K562 (cell line): ENCODE results near the gene CCR2. TPM values are rescaled to one million over a fixed set of nuclear protein-coding genes. Genes with fewer than 3 reads are reported as not detected.
A peak's percentile ranks its signal among the peaks of the same experiment; 100 is the strongest.

Source experiments
- ATAC-seq: fragments of 200-7000 bp; cut with Tn5 transposase; 3 replicates; pipeline ENCODE4 v1.9.1; 2020; ENCODE audit warnings: moderate library complexity
- BruUV-seq: library from RNA; stranded (reverse); fragments of 400-500 nt; replicated peaks from 2 replicates; lab custom pipeline; 2021; lab: Mats Ljungman, UMichigan
- CTCF ChIA-PET: fragments of 300-600 bp; formaldehyde crosslinking; extraction: SDS; loops from one replicate; lab custom pipeline; 2021; ENCODE audit warnings: low intra/inter-chr PET ratio; lab: Yijun Ruan, JAX
- POLR2A ChIA-PET: fragments of 300-600, 350-650 bp; sonication (Branson Sonifier 250); formaldehyde crosslinking; extraction: SDS; loops from one replicate; lab custom pipeline; 2021; ENCODE audit warnings: antibody characterized with exemption, inconsistent platforms; lab: Yijun Ruan, JAX
- DNase-seq, 4 experiments: peaks; one replicate each; pipeline versions ENCODE4 v3.0.0 to v3.0.0-alpha.2; 2011 to 2018; ENCODE audit warnings: low spot score in 3 of 4, mixed read lengths in 3 of 4; ENCODE audit errors: extremely low read depth in 1 of 4
- FAIRE-seq: peaks from 2 replicates; lab custom pipeline; 2011; peaks lifted over from hg19 to GRCh38; lab: Jason Lieb, UNC
- H2AFZ ChIP-seq: 2 replicates; pipeline ENCODE4 v1.6.0; 2011; ENCODE audit warnings: low read depth, low read length, control low read depth, inconsistent platforms
- H3K27ac ChIP-seq: fragments of 200-600 bp; 3 replicates; pipeline ENCODE4 v1.8.0; 2011; ENCODE audit warnings: low read depth, mild to moderate bottlenecking, control low read depth, inconsistent platforms, low read length, moderate library complexity, mixed read lengths; ENCODE audit errors: extremely low read depth
- H3K27me3 ChIP-seq, 2 experiments: fragments of 300-600 bp in 1 of 2; 2 replicates in 1 of 2; 3 replicates in 1 of 2; pipeline versions ENCODE4 v1.6.0 to v1.8.0; 2011; ENCODE audit warnings: inconsistent platforms in 2 of 2, low read length in 2 of 2, mild to moderate bottlenecking in 1 of 2, mixed read lengths in 1 of 2, moderate library complexity in 1 of 2; ENCODE audit not compliant: control insufficient read depth in 2 of 2, insufficient read depth in 2 of 2
- H3K36me3 ChIP-seq: fragments of 300-600 bp; 3 replicates; pipeline ENCODE4 v1.8.0; 2011; ENCODE audit warnings: mild to moderate bottlenecking, low read length, inconsistent platforms; ENCODE audit not compliant: control insufficient read depth, insufficient read depth
- H3K4me1 ChIP-seq, 2 experiments: fragments of 200-600 bp in 1 of 2; replicated peaks in 1 of 2; 2 replicates in 1 of 2; 3 replicates in 1 of 2; pipeline versions ENCODE4 v1.5.1 to v1.8.0; 2011; ENCODE audit warnings: inconsistent platforms in 2 of 2, low read length in 2 of 2, mild to moderate bottlenecking in 1 of 2, mixed read lengths in 1 of 2, moderate library complexity in 1 of 2; ENCODE audit not compliant: control insufficient read depth in 2 of 2, insufficient read depth in 2 of 2
- H3K4me2 ChIP-seq: 2 replicates; pipeline ENCODE4 v1.6.1; 2011; ENCODE audit warnings: low read length, control low read depth, inconsistent platforms, mixed read lengths; ENCODE audit not compliant: insufficient read depth
- H3K4me3 ChIP-seq: fragments of 200-600 bp; sonication (generic), shearing (Covaris generic); 2 replicates; pipeline ENCODE4 v1.5.1; 2016; ENCODE audit warnings: control low read depth, inconsistent platforms
- H3K79me2 ChIP-seq: fragments of 200-600 bp; 3 replicates; pipeline ENCODE4 v1.8.0; 2011; ENCODE audit warnings: low read length, inconsistent platforms; ENCODE audit not compliant: control insufficient read depth, insufficient read depth
- H3K9ac ChIP-seq, 2 experiments: 2 replicates each; pipeline versions ENCODE4 v1.6.0 to v1.6.1; 2011; ENCODE audit warnings: low read depth in 2 of 2, low read length in 2 of 2, control low read depth in 1 of 2, inconsistent platforms in 1 of 2, mild to moderate bottlenecking in 1 of 2, mixed read lengths in 1 of 2; ENCODE audit not compliant: insufficient read depth in 1 of 2
- H3K9me1 ChIP-seq: one replicate; pipeline ENCODE4 v1.6.0; 2011; ENCODE audit warnings: inconsistent platforms, mild to moderate bottlenecking, low read length, moderate library complexity; ENCODE audit not compliant: control insufficient read depth, insufficient read depth
- H3K9me3 ChIP-seq: replicated peaks from 2 replicates; pipeline ENCODE4 v1.5.1; 2011; ENCODE audit warnings: low read depth, low read length, inconsistent platforms; ENCODE audit not compliant: control insufficient read depth, insufficient read depth
- H4K20me1 ChIP-seq: replicated peaks from 2 replicates; pipeline ENCODE4 v1.6.1; 2011; ENCODE audit warnings: low read length, inconsistent platforms, mixed read lengths; ENCODE audit not compliant: control insufficient read depth, insufficient read depth
- ADNP ChIP-seq: fragments of 200-800 bp; sonication (Bioruptor generic); IDR thresholded peaks from 2 replicates; pipeline ENCODE4 v1.6.1; 2016; ENCODE audit warnings: missing genetic modification characterization, missing compliant biosample characterization
- BCOR ChIP-seq: fragments of 450-650 bp; IDR thresholded peaks from 2 replicates; pipeline ENCODE4 v1.6.1; 2016
- CREM ChIP-seq: IDR thresholded peaks from 2 replicates; pipeline ENCODE4 v1.6.1; 2014; ENCODE audit warnings: antibody characterized with exemption, low read depth
- GABPA ChIP-seq: fragments of 200-800 bp; sonication (Bioruptor generic); conservative IDR thresholded peaks from 2 replicates; pipeline ENCODE4 v1.6.1; 2016; ENCODE audit warnings: low read depth, missing genetic modification characterization, missing compliant biosample characterization
- KDM1A ChIP-seq, 2 experiments: fragments of 450-650 bp; IDR thresholded peaks; 2 replicates each; pipeline ENCODE4 v1.6.1; 2016; ENCODE audit warnings: mild to moderate bottlenecking in 2 of 2
- RBM25 ChIP-seq: fragments of 200-400 bp; formaldehyde crosslinking; IDR thresholded peaks from 2 replicates; pipeline ENCODE4 v1.6.1; 2018; ENCODE audit warnings: low read length, low read depth, moderate library complexity; ENCODE audit not compliant: severe bottlenecking
- SOX6 ChIP-seq: fragments of 450-650 bp; IDR thresholded peaks from 2 replicates; pipeline ENCODE4 v1.6.1; 2014; ENCODE audit warnings: mild to moderate bottlenecking
- TEAD2 ChIP-seq: fragments of 450-650 bp; IDR thresholded peaks from 2 replicates; pipeline ENCODE4 v1.6.1; 2016; ENCODE audit warnings: missing genetic modification characterization, control low read depth, missing compliant biosample characterization
- ZFP36 ChIP-seq: fragments of 150-350 bp; IDR thresholded peaks from 2 replicates; pipeline ENCODE4 v1.6.1; 2018; ENCODE audit warnings: low read length, low read depth; ENCODE audit not compliant: partially characterized antibody
- WGBS: fragments of 100-300 bp; shearing (Covaris generic); methylation state at CpG from one replicate; pipeline ENCODE4 v1.1.6; 2016; ENCODE audit warnings: low coverage, mixed read lengths; ENCODE audit not compliant: insufficient coverage; ENCODE audit errors: missing lambda C conversion rate; 5-methylcytosine and 5-hydroxymethylcytosine counted together
- in situ Hi-C: fragments of 300-500 bp; cut with MboI; formaldehyde crosslinking; loops from 4 replicates; pipeline ENCODE4 v1.15.0; 2018; ENCODE audit warnings: inconsistent platforms, mixed read lengths
- intact Hi-C: fragments of 100-400 bp; cut with micrococcal nuclease; formaldehyde crosslinking; loops from 2 replicates; pipeline ENCODE4 v1.14.2; 2022
- polyA plus RNA-seq, 8 experiments: library from polyadenylated mRNA; depleted of rRNA in 4 of 8; stranded (reverse) in 5 of 8; unstranded in 3 of 8; fragments of >200 nt; fragmentation: Nextera tagmentation in 2 of 8; fragmentation: Illumina TruSeq in 1 of 8; extraction: Ambion mirVana in 2 of 8; extraction: Trizol in 1 of 8; gene quantifications; 2 replicates each; pipeline versions ENCODE4 v1.2.1 to v1.2.3, GENCODE V29; 2011 to 2014; ENCODE audit warnings: inconsistent platforms in 1 of 8, missing spikeins in 1 of 8
- total RNA-seq, 7 experiments: library from RNA; depleted of rRNA in 6 of 7; stranded (reverse); fragments of >200 nt in 6 of 7; fragmentation: Illumina TruSeq in 2 of 7; extraction: Trizol in 2 of 7; gene quantifications; 2 replicates each; pipeline versions ENCODE4 v1.2.1 to v1.2.3, GENCODE V29; 2011 to 2021; ENCODE audit warnings: low replicate concordance in 1 of 7
- TF ChIP-seq, protein P1 (sequence below): fragments of 250-450 bp; sonication (Bioruptor Pico); IDR thresholded peaks from 2 replicates; pipeline ENCODE4 v1.5.0; 2021; ENCODE audit warnings: mild to moderate bottlenecking, borderline replicate concordance

CCR2 gene
- total and polyA plus RNA-seq, 9 of the 15 experiments (the other 6 are each of a cell fraction or from before 2014, with no cell fraction given), result not detected

GRCh38 chr3:46371519-46372340, 17.8 kb downstream of the CCR2 start:
- peaks cover 33 to 52% of the 10 kb centered on the region in 2 experiments; a peak in 4 of 5 replicates for H3K27me3 ChIP-seq
- in situ Hi-C loops (no loop called here), intact Hi-C loops (loop anchor here (5.0 kb wide), 2 partner anchors 56 to 79 kb away; no protein-coding TSS in a partner anchor)
- H3K27ac ChIP-seq, result no peak overlapping the region
- TF ChIP-seq KDM1A (IDR thresholded peaks at IDR 0.05), result peak in 1 of 2 experiments; percentile 60; a peak in 2 of 4 replicates
- no peak for TF ChIP-seq GABPA
- no peak for TF ChIP-seq SOX6
- TF ChIP-seq, protein P1, sequence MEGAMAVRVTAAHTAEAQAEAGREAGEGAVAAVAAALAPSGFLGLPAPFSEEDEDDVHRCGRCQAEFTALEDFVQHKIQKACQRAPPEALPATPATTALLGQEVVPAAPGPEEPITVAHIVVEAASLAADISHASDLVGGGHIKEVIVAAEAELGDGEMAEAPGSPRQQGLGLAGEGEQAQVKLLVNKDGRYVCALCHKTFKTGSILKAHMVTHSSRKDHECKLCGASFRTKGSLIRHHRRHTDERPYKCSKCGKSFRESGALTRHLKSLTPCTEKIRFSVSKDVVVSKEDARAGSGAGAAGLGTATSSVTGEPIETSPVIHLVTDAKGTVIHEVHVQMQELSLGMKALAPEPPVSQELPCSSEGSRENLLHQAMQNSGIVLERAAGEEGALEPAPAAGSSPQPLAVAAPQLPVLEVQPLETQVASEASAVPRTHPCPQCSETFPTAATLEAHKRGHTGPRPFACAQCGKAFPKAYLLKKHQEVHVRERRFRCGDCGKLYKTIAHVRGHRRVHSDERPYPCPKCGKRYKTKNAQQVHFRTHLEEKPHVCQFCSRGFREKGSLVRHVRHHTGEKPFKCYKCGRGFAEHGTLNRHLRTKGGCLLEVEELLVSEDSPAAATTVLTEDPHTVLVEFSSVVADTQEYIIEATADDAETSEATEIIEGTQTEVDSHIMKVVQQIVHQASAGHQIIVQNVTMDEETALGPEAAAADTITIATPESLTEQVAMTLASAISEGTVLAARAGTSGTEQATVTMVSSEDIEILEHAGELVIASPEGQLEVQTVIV (CRISPR knock-in tag), result no peak
- TF ChIP-seq TEAD2 (tag), result no peak
- peak; percentile 78 for TF ChIP-seq ZFP36
- no peak for TF ChIP-seq CREM
- TF ChIP-seq BCOR, result peak; percentile 67
- TF ChIP-seq RBM25, result peak; percentile 88
- peak; percentile 59; the same call in 1 of the 2 replicates for TF ChIP-seq ADNP (tag)
- WGBS, result 2% methylated on average over 10 of the region's 10 CpGs
- no TSS peak for BruUV-seq
- H3K9ac ChIP-seq, result no peak overlapping the region
- no peak overlapping the region for H2AFZ ChIP-seq
- H3K9me3 ChIP-seq, result no peaks in the 10 kb centered on the region
- FAIRE-seq, result no peak
- no peaks in the 10 kb centered on the region for H3K4me1 ChIP-seq
- ChIA-PET POLR2A (interaction anchor here (0.5 to 1.3 kb wide), 3 partner anchors 10 to 36 kb away, joined by 3 to 4 read pairs (median 3); no protein-coding TSS in a partner anchor), CTCF (interaction anchor here (1.2 kb wide), 1 partner anchor 432 kb away, joined by 4 read pairs; no protein-coding TSS in a partner anchor)
- no peak for ATAC-seq
- no peaks in the 10 kb centered on the region for H3K9me1 ChIP-seq
- no peak overlapping the region for H3K4me3 ChIP-seq
- H3K36me3 ChIP-seq, result no peaks in the 10 kb centered on the region
- H3K79me2 ChIP-seq, result no peaks in the 10 kb centered on the region
- H4K20me1 ChIP-seq, result no peaks in the 10 kb centered on the region
- no peak for DNase-seq
- H3K4me2 ChIP-seq, result no peak overlapping the region
